B cell (primary cell): Measurements from ENCODE around the gene GAB4. TPM values are rescaled to one million over a fixed set of nuclear protein-coding genes. Genes with fewer than 3 reads are reported as not detected.

ENCODE experiments used
- ATAC-seq: fragments of 200-7000 bp; cut with Tn5 transposase; one replicate; pipeline ENCODE4 v1.10.0; 2021; ENCODE audit warnings: low read depth, mild to moderate bottlenecking, moderate number of reproducible peaks, moderate library complexity
- CTCF ChIA-PET: fragments of 350-600 bp; sonication (Branson Sonifier 250); formaldehyde crosslinking; loops from one replicate; lab custom pipeline; 2021; ENCODE audit warnings: antibody characterized with exemption, inconsistent platforms; lab: Charles Lee
- POLR2A ChIA-PET: fragments of 350-600 bp; sonication (Branson Sonifier 250); formaldehyde crosslinking; loops from one replicate; lab custom pipeline; 2021; ENCODE audit warnings: antibody characterized with exemption; lab: Charles Lee
- DNase-seq: peaks from one replicate; pipeline ENCODE4 v3.0.0; 2013
- H2AFZ ChIP-seq: 2 replicates; pipeline ENCODE4 v1.6.1; 2012; ENCODE audit warnings: mild to moderate bottlenecking, low read depth, low read length; ENCODE audit not compliant: insufficient read depth, poor library complexity, severe bottlenecking
- H3K27ac ChIP-seq, 2 donors: 1 replicate in 1 of 2; 2 replicates in 1 of 2; pipeline ENCODE4 v1.5.1; 2012 to 2013; ENCODE audit warnings: low read length in 2 of 2, mild to moderate bottlenecking in 2 of 2, moderate library complexity in 1 of 2
- H3K27me3 ChIP-seq, 4 experiments: fragments of 200-600 bp in 1 of 4; sonication (generic) in 1 of 4; replicated peaks in 1 of 4; 1 replicate in 2 of 4; 2 replicates in 2 of 4; pipeline versions ENCODE4 v1.6.1 to v1.7.0; 2013 to 2016; ENCODE audit warnings: low read length in 3 of 4, mild to moderate bottlenecking in 2 of 4, mixed read lengths in 1 of 4, moderate library complexity in 1 of 4; ENCODE audit not compliant: insufficient read depth in 4 of 4, control insufficient read depth in 3 of 4; ENCODE audit errors: control extremely low read depth in 1 of 4
- H3K36me3 ChIP-seq, 2 experiments: replicated peaks in 1 of 2; 1 replicate in 1 of 2; 2 replicates in 1 of 2; pipeline versions ENCODE4 v1.6.1 to v1.7.1; 2013; ENCODE audit warnings: low read length in 1 of 2; ENCODE audit not compliant: insufficient read depth in 2 of 2, control insufficient read depth in 1 of 2; ENCODE audit errors: control extremely low read depth in 1 of 2, extremely low read depth in 1 of 2
- H3K4me1 ChIP-seq, 2 donors: fragments of 200-600 bp in 1 of 2; sonication (generic) in 1 of 2; 1 replicate in 1 of 2; 2 replicates in 1 of 2; pipeline versions ENCODE4 v1.5.1 to v1.6.1; 2013 to 2017; ENCODE audit warnings: low read length in 2 of 2; ENCODE audit not compliant: control insufficient read depth in 2 of 2, insufficient read depth in 2 of 2
- H3K4me2 ChIP-seq: replicated peaks from 2 replicates; pipeline ENCODE3; 2012; ENCODE audit warnings: mild to moderate bottlenecking, low read depth, low read length; ENCODE audit not compliant: poor library complexity, severe bottlenecking
- H3K4me3 ChIP-seq, 5 experiments: fragments of 200-600 bp in 1 of 5; sonication (generic) in 1 of 5; 1 replicate in 3 of 5; 2 replicates in 2 of 5; pipeline versions ENCODE4 v1.5.1 to v1.7.0; 2011 to 2016; ENCODE audit warnings: low read length in 4 of 5, mild to moderate bottlenecking in 4 of 5, low read depth in 2 of 5, control low read depth in 1 of 5, moderate library complexity in 1 of 5; ENCODE audit not compliant: insufficient read depth in 1 of 5; ENCODE audit errors: control extremely low read depth in 1 of 5, extremely low read depth in 1 of 5
- H3K79me2 ChIP-seq: fragments of 200-600 bp; sonication (generic); one replicate; pipeline ENCODE4 v1.6.0; 2016; ENCODE audit warnings: low read length; ENCODE audit not compliant: control insufficient read depth, insufficient read depth
- H3K9ac ChIP-seq: fragments of 200-600 bp; sonication (generic); 2 replicates; pipeline ENCODE4 v1.6.1; 2017; ENCODE audit warnings: mild to moderate bottlenecking, low read length, moderate library complexity
- H3K9me3 ChIP-seq, 3 donors: one replicate each; pipeline versions ENCODE4 v1.6.1 to v1.7.1; 2013; ENCODE audit warnings: low read length in 2 of 3; ENCODE audit not compliant: control insufficient read depth in 2 of 3, insufficient read depth in 1 of 3; ENCODE audit errors: control extremely low read depth in 1 of 3
- H4K20me1 ChIP-seq: 2 replicates; pipeline ENCODE4 v1.6.0; 2012; ENCODE audit warnings: mild to moderate bottlenecking, low read length; ENCODE audit not compliant: insufficient read depth, control insufficient read depth, poor library complexity, severe bottlenecking
- H3K27ac Mint-ChIP-seq: one replicate; pipeline ENCODE4 v1.8.0; 2021; ENCODE audit warnings: mixed read lengths
- H3K27me3 Mint-ChIP-seq: one replicate; pipeline ENCODE4 v1.8.0; 2021; ENCODE audit warnings: mixed read lengths
- H3K4me1 Mint-ChIP-seq: one replicate; pipeline ENCODE4 v1.8.0; 2021; ENCODE audit warnings: mixed read lengths
- H3K4me3 Mint-ChIP-seq: one replicate; pipeline ENCODE4 v1.8.0; 2021; ENCODE audit warnings: mixed read lengths
- H3K9me3 Mint-ChIP-seq: one replicate; pipeline ENCODE4 v1.8.0; 2022; ENCODE audit warnings: mixed read lengths; ENCODE audit not compliant: insufficient read depth
- CTCF ChIP-seq: fragments of 200-600 bp; IDR thresholded peaks from one replicate; pipeline ENCODE4 v1.8.0; 2022; ENCODE audit warnings: antibody characterized with exemption, mild to moderate bottlenecking
- EZH2 ChIP-seq: IDR thresholded peaks from 2 replicates; pipeline ENCODE4 v1.6.1; 2012; ENCODE audit warnings: borderline replicate concordance, low read depth, mild to moderate bottlenecking, moderate library complexity, low read length; ENCODE audit not compliant: insufficient read depth, poor library complexity, severe bottlenecking
- WGBS: methylation state at CpG from one replicate; pipeline ENCODE4 v1.1.5; 2013; ENCODE audit warnings: missing lambda C conversion rate; ENCODE audit not compliant: insufficient coverage; 5-methylcytosine and 5-hydroxymethylcytosine counted together
- intact Hi-C: fragments of 100-400 bp; cut with micrococcal nuclease; formaldehyde crosslinking; loops from one replicate; pipeline ENCODE4 v1.10.0; 2022
- polyA plus RNA-seq: library from polyadenylated mRNA; depleted of rRNA; stranded (reverse); fragments of >200 nt; gene quantifications from 2 replicates; pipeline ENCODE4 v1.2.3, GENCODE V29; 2012
- total RNA-seq, 2 donors: library from RNA; stranded (reverse); fragments of 120-200 nt in 1 of 2; gene quantifications; 1 replicate in 1 of 2; 2 replicates in 1 of 2; pipeline versions ENCODE4 v1.2.3 to v1.2.4, GENCODE V29; 2013 to 2022

GAB4 gene
- total and polyA plus RNA-seq, 2 donors (not counting 1 experiment from before 2014, with no cell fraction given) = not detected

DNA sequence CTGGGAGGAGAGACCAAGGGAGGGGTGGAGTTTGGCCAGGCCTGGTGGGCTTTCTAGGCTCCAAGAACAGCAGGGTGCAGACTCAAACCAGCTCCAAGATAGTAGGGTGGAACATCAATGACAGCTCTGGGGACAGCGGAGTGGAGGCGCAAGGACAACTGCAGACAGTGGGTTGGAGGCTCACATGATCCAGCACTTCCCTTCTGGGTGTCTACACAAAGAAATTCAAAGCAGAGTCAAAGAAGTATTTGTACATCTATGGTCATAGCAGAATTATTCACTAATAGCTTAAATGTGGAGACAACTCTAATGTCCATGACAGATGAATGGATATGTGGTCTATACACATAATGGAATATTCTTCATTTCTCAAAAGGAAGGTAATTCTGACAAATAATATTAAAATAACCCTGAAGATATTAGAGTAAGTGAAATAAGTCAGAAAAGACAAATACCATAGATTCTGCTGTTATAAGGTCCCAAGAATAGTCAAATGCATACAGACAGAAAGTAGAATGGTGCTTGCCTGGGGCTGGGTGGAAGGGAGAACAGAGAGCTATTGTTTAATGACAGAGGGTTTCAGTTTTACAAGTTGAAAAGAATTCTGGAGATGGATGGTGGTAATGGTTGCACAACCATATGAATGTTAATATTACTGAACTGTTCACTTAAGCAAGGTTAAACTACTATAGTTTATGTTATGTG, 5.5 kb upstream of the GAB4 start:
- Histone ChIP-seq H3K4me3 (no peak overlapping the region), H3K27me3 (peaks cover 0 to 5% (median 1%) of the 10 kb centered on the region in 4 experiments), H3K79me2 (no peaks in the 10 kb centered on the region), H3K4me1 (no peaks in the 10 kb centered on the region), H3K9me3 (peaks cover 0 to 3% (median 0%) of the 10 kb centered on the region in 3 donors), H3K9ac (no peak overlapping the region), H3K36me3 (no peaks in the 10 kb centered on the region), H3K27ac (no peak overlapping the region), H3K4me2 (no peak overlapping the region), H4K20me1 (no peaks in the 10 kb centered on the region), H2AFZ (no peak overlapping the region)
- no peaks in the 10 kb centered on the region for H3K4me1 Mint-ChIP-seq
- CTCF ChIA-PET = no interaction called here
- no peaks in the 10 kb centered on the region for H3K9me3 Mint-ChIP-seq
- no peak for TF ChIP-seq EZH2
- TF ChIP-seq CTCF = no peak
- no peak for DNase-seq
- POLR2A ChIA-PET = no interaction called here
- H3K27ac Mint-ChIP-seq = no peak overlapping the region
- WGBS = no CpG with 5 or more reads among the region's 2 CpGs
- H3K27me3 Mint-ChIP-seq = peaks cover 24% of the 10 kb centered on the region
- ATAC-seq = no peak
- H3K4me3 Mint-ChIP-seq = no peak overlapping the region
- intact Hi-C loops = no loop called here

GRCh38 chr22:17012267-17012666, 4.2 kb upstream of the GAB4 start:
- H3K4me2 ChIP-seq = no peak overlapping the region
- Mint-ChIP-seq H3K4me3 (no peak overlapping the region), H3K27ac (no peak overlapping the region), H3K9me3 (no peaks in the 10 kb centered on the region), H3K27me3 (peaks cover 30% of the 10 kb centered on the region), H3K4me1 (no peaks in the 10 kb centered on the region)
- intact Hi-C loops = no loop called here
- no peak overlapping the region for H3K27ac ChIP-seq
- H4K20me1 ChIP-seq = no peaks in the 10 kb centered on the region
- H2AFZ ChIP-seq = no peak overlapping the region
- peaks cover 0 to 13% (median 0%) of the 10 kb centered on the region in 3 donors for H3K9me3 ChIP-seq
- 92% methylated on average over 4 of the region's 4 CpGs for WGBS
- H3K4me3 ChIP-seq = no peak overlapping the region
- H3K27me3 ChIP-seq = peaks cover 0 to 13% (median 1%) of the 10 kb centered on the region in 4 experiments
- TF ChIP-seq EZH2 (no peak), CTCF (no peak)
- ChIA-PET POLR2A (no interaction called here), CTCF (interaction anchor here (1.0 kb wide), 1 partner anchor 10 kb away, joined by 3 read pairs; no protein-coding TSS in a partner anchor)
- no peak overlapping the region for H3K9ac ChIP-seq
- no peak for DNase-seq
- no peaks in the 10 kb centered on the region for H3K79me2 ChIP-seq
- no peaks in the 10 kb centered on the region for H3K36me3 ChIP-seq
- no peak for ATAC-seq
- H3K4me1 ChIP-seq = no peaks in the 10 kb centered on the region
